DOHH2 (cell line): ENCODE results near the gene VTN.

Source experiments
- CTCF ChIP-seq: fragments of 200-600 bp; sonication (generic); IDR thresholded peaks from one replicate; pipeline ENCODE4 v1.5.1; 2014; ENCODE audit warnings: antibody characterized with exemption, mild to moderate bottlenecking, low read depth, low read length; ENCODE audit not compliant: poor library complexity, severe bottlenecking
- EZH2phosphoT487 ChIP-seq: fragments of 200-600 bp; sonication (generic); IDR thresholded peaks from 2 replicates; pipeline ENCODE4 v1.6.1; 2017; ENCODE audit warnings: borderline replicate concordance, mild to moderate bottlenecking, antibody characterized with exemption, low read length, moderate library complexity, mixed read lengths

- no peak for TF ChIP-seq CTCF
- no peak for TF ChIP-seq EZH2phosphoT487
These were observed 25.9 kb upstream of the VTN start for GRCh38 chr17:28395968-28396367.
